WTC11 (cell line): ENCODE measurements around the gene SGPP2.

Source experiments
- E2F1 ChIP-seq: sonication (generic); formaldehyde crosslinking; IDR thresholded peaks from 2 replicates; pipeline ENCODE4 v1.8.0; 2022; ENCODE audit warnings: mild to moderate bottlenecking, missing genetic modification reagents
- FOXK1 ChIP-seq: sonication (generic); formaldehyde crosslinking; IDR thresholded peaks from 2 replicates; pipeline ENCODE4 v1.8.0; 2022; ENCODE audit warnings: mild to moderate bottlenecking, moderate library complexity, missing genetic modification reagents
- FOXP1 ChIP-seq: sonication (generic); formaldehyde crosslinking; IDR thresholded peaks from 2 replicates; pipeline ENCODE4 v1.8.0; 2022; ENCODE audit warnings: missing genetic modification reagents, mild to moderate bottlenecking, moderate library complexity, borderline replicate concordance
- GABPB1 ChIP-seq: sonication (generic); formaldehyde crosslinking; IDR thresholded peaks from 2 replicates; pipeline ENCODE4 v1.8.1; 2023; ENCODE audit warnings: mild to moderate bottlenecking, missing genetic modification reagents
- JUN ChIP-seq: sonication (generic); formaldehyde crosslinking; IDR thresholded peaks from 2 replicates; pipeline ENCODE4 v1.8.0; 2023; ENCODE audit warnings: mild to moderate bottlenecking, missing genetic modification reagents
- NFYB ChIP-seq: sonication (generic); formaldehyde crosslinking; conservative IDR thresholded peaks from 2 replicates; pipeline ENCODE4 v1.8.0; 2022; ENCODE audit warnings: low read depth, missing genetic modification reagents
- NR1H2 ChIP-seq: sonication (generic); formaldehyde crosslinking; IDR thresholded peaks from 2 replicates; pipeline ENCODE4 v1.9.0; 2021; ENCODE audit warnings: mild to moderate bottlenecking, moderate library complexity, missing genetic modification reagents
- NR3C1 ChIP-seq: sonication (generic); formaldehyde crosslinking; conservative IDR thresholded peaks from 2 replicates; pipeline ENCODE4 v1.8.1; 2023; ENCODE audit warnings: low read depth, mild to moderate bottlenecking, missing genetic modification reagents
- ZNF121 ChIP-seq: sonication (generic); formaldehyde crosslinking; IDR thresholded peaks from 2 replicates; pipeline ENCODE4 v1.8.0; 2023; ENCODE audit warnings: missing genetic modification reagents
- ZNF512 ChIP-seq: sonication (generic); formaldehyde crosslinking; IDR thresholded peaks from 2 replicates; pipeline ENCODE4 v1.8.1; 2022; ENCODE audit warnings: missing genetic modification reagents, borderline replicate concordance
- TF ChIP-seq, protein P1 (sequence below): fragments of 200-600 bp; IDR thresholded peaks from 2 replicates; pipeline ENCODE4 v1.8.0; 2022; ENCODE audit warnings: antibody characterized with exemption
- TF ChIP-seq, protein P2 (sequence below): sonication (generic); formaldehyde crosslinking; conservative IDR thresholded peaks from 2 replicates; pipeline ENCODE4 v1.8.1; 2023; ENCODE audit warnings: mild to moderate bottlenecking, low read depth, missing genetic modification reagents, moderate library complexity
- TF ChIP-seq, protein P3 (sequence below): sonication (generic); formaldehyde crosslinking; conservative IDR thresholded peaks from 2 replicates; pipeline ENCODE4 v1.8.1; 2022; ENCODE audit warnings: mild to moderate bottlenecking, missing genetic modification reagents

GRCh38 chr2:222604749-222605515, 180.6 kb downstream of the SGPP2 start:
- no peak for TF ChIP-seq FOXK1
- TF ChIP-seq NR1H2, result no peak
- no peak for TF ChIP-seq ZNF121
- TF ChIP-seq, protein P1, sequence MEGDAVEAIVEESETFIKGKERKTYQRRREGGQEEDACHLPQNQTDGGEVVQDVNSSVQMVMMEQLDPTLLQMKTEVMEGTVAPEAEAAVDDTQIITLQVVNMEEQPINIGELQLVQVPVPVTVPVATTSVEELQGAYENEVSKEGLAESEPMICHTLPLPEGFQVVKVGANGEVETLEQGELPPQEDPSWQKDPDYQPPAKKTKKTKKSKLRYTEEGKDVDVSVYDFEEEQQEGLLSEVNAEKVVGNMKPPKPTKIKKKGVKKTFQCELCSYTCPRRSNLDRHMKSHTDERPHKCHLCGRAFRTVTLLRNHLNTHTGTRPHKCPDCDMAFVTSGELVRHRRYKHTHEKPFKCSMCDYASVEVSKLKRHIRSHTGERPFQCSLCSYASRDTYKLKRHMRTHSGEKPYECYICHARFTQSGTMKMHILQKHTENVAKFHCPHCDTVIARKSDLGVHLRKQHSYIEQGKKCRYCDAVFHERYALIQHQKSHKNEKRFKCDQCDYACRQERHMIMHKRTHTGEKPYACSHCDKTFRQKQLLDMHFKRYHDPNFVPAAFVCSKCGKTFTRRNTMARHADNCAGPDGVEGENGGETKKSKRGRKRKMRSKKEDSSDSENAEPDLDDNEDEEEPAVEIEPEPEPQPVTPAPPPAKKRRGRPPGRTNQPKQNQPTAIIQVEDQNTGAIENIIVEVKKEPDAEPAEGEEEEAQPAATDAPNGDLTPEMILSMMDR, result no peak
- no peak for TF ChIP-seq FOXP1 (CRISPR knock-in tag)
- TF ChIP-seq JUN (CRISPR knock-in tag), result no peak
- TF ChIP-seq, protein P2, sequence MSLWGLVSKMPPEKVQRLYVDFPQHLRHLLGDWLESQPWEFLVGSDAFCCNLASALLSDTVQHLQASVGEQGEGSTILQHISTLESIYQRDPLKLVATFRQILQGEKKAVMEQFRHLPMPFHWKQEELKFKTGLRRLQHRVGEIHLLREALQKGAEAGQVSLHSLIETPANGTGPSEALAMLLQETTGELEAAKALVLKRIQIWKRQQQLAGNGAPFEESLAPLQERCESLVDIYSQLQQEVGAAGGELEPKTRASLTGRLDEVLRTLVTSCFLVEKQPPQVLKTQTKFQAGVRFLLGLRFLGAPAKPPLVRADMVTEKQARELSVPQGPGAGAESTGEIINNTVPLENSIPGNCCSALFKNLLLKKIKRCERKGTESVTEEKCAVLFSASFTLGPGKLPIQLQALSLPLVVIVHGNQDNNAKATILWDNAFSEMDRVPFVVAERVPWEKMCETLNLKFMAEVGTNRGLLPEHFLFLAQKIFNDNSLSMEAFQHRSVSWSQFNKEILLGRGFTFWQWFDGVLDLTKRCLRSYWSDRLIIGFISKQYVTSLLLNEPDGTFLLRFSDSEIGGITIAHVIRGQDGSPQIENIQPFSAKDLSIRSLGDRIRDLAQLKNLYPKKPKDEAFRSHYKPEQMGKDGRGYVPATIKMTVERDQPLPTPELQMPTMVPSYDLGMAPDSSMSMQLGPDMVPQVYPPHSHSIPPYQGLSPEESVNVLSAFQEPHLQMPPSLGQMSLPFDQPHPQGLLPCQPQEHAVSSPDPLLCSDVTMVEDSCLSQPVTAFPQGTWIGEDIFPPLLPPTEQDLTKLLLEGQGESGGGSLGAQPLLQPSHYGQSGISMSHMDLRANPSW (CRISPR knock-in tag), result no peak
- no peak for TF ChIP-seq NFYB
- TF ChIP-seq ZNF512 (CRISPR knock-in tag), result no peak
- TF ChIP-seq NR3C1, result no peak
- no peak for TF ChIP-seq GABPB1
- TF ChIP-seq E2F1, result no peak
- TF ChIP-seq, protein P3, sequence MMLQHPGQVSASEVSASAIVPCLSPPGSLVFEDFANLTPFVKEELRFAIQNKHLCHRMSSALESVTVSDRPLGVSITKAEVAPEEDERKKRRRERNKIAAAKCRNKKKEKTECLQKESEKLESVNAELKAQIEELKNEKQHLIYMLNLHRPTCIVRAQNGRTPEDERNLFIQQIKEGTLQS (CRISPR knock-in tag), result no peak
